ENCODE data around the gene ARSA. TPM values are rescaled to one million over a fixed set of nuclear protein-coding genes. Genes with fewer than 3 reads are reported as not detected.

The ARSA gene
- total and polyA plus RNA-seq, 2 experiments from 2014 or later: 8.1 to 8.2 TPM

- TF ChIP-seq ETS1 (IDR thresholded peaks at IDR 0.05) (no peak), JUNB (IDR thresholded peaks at IDR 0.05; ENCODE audit: unreplicated experiment) (no peak)
- TF ChIP-seq, protein P1, sequence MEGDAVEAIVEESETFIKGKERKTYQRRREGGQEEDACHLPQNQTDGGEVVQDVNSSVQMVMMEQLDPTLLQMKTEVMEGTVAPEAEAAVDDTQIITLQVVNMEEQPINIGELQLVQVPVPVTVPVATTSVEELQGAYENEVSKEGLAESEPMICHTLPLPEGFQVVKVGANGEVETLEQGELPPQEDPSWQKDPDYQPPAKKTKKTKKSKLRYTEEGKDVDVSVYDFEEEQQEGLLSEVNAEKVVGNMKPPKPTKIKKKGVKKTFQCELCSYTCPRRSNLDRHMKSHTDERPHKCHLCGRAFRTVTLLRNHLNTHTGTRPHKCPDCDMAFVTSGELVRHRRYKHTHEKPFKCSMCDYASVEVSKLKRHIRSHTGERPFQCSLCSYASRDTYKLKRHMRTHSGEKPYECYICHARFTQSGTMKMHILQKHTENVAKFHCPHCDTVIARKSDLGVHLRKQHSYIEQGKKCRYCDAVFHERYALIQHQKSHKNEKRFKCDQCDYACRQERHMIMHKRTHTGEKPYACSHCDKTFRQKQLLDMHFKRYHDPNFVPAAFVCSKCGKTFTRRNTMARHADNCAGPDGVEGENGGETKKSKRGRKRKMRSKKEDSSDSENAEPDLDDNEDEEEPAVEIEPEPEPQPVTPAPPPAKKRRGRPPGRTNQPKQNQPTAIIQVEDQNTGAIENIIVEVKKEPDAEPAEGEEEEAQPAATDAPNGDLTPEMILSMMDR (conservative IDR thresholded peaks at IDR 0.05; ENCODE audit: low read depth in 2 of 2): no peak
Observed at GRCh38 chr22:50578776-50579310, 49.1 kb downstream of the ARSA start (continued).

DNA sequence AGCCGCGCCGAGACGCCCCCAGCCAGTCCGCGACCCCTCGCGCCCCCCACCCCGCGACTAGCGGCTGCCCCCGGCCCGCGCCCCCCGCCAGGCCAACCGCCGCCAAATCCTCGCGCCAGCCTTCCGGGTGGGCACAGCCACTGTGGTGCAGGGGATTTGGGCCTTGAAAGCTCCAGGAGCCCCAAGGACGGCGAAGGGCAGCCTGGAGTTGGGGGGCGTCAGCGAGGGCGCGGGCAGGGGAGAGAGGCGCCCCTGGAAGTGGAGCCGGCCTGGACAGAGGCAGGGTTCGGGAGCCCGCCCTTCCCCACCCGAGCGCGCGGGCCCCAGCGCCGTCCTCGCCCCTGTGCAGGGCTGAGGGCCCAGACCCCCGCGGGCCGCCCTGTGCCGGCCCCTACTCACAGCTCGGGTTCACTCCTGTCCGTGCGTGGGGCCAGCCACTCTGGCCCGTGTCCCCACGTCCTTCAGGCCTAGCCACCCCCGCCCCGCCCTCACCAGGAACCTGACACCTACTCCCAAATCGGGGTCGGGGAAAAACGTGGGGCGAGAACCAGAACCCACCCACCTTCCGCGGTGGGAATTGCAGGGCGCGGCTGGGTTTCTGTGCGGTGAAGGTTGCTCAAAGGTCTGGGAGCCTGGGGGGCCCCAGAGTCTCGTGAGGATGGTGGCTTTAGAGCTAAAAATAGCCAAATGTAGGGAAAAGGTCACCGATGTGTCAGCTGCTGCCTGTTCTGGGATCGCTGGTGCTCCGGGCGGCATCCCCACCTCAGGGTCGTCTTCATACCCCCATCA, 49.8 kb downstream of the ARSA start, which contains the start of gene CPT1B:
CPT1B (minus strand) TSS at position 441 of the 789 bp plus-strand sequence. CDS start 512 bp downstream, outside the sequence.
- Histone ChIP-seq H3F3A (replicated peaks; ENCODE audit: low read depth) (peaks cover 6% of the 10 kb centered on the region), H3K9me2 (ENCODE audit: insufficient read depth) (no peaks in the 10 kb centered on the region), H3K4me2 (peak within 1 kb of the TSS; percentile 74), H3K4me1 (ENCODE audit: insufficient read depth) (no peaks in the 10 kb centered on the region; the same call in 1 of the 2 replicates), H2AFZ (peak within 1 kb of the TSS; percentile 72; the same call in 1 of the 2 replicates), H3K27me3 (ENCODE audit: insufficient read depth) (no peaks in the 10 kb centered on the region), H3K79me2 (replicated peaks; ENCODE audit: insufficient read depth) (no peaks in the 10 kb centered on the region), H4K20me1 (replicated peaks; ENCODE audit: insufficient read depth) (peaks cover 3% of the 10 kb centered on the region; the same call in 1 of the 2 replicates), H3K27ac (ENCODE audit: low read depth) (no peak within 1 kb of the TSS), H3K36me3 (ENCODE audit: insufficient read depth) (no peaks in the 10 kb centered on the region), H3K4me3 (peak within 1 kb of the TSS; percentile 51)
- Mint-ChIP-seq H3K27ac (no peak within 1 kb of the TSS), H3K4me3 (no peak within 1 kb of the TSS), H3K9me3 (no peaks in the 10 kb centered on the region), H3K4me1 (no peaks in the 10 kb centered on the region), H3K27me3 (ENCODE audit: insufficient read depth, low read depth, poor library complexity) (peaks cover 9% of the 10 kb centered on the region), H3K36me3 (ENCODE audit: low read depth) (peaks cover 10% of the 10 kb centered on the region; the same call in 1 of the 3 replicates)
- peak; percentile 48 for DNase-seq (ENCODE audit: low spot score)
- TF ChIP-seq CREB1 (CRISPR knock-in tag; IDR thresholded peaks at IDR 0.05; ENCODE audit: low read depth) (no peak), STAT1 (IDR thresholded peaks at IDR 0.05; ENCODE audit: unreplicated experiment) (no peak), POLR2AphosphoS5 (IDR thresholded peaks at IDR 0.05; ENCODE audit: low read depth) (no peak), ZNF462 (CRISPR knock-in tag; IDR thresholded peaks at IDR 0.05) (no peak), EZH2phosphoT487 (IDR thresholded peaks at IDR 0.05; ENCODE audit: unreplicated experiment) (no peak), ZNF331 (CRISPR knock-in tag; IDR thresholded peaks at IDR 0.05; ENCODE audit: low read depth) (no peak), JUNB (IDR thresholded peaks at IDR 0.05; ENCODE audit: unreplicated experiment) (no peak)
- TF ChIP-seq, protein P1 (conservative IDR thresholded peaks at IDR 0.05; ENCODE audit: low read depth in 2 of 2): peak in 1 of 2 experiments; percentile 16; a peak in 3 of 4 replicates
- no peak for ATAC-seq

Measured in GM23338 (cell line).